AG04449 (cell line): Measurements from ENCODE around the gene UNC93A.
"Not testable (repeated sequence)": the region's sequence is repeated elsewhere in the genome, so short reads cannot be mapped to it uniquely, and the experiment has no call there.

Experiments
- CTCF ChIA-PET: fragments of 350-600 bp; formaldehyde crosslinking; extraction: SDS; loops from one replicate; lab custom pipeline; 2021; ENCODE audit warnings: antibody characterized with exemption; lab: Yijun Ruan, JAX
- POLR2A ChIA-PET: fragments of 400-600, 350-600 bp; formaldehyde crosslinking; extraction: SDS; loops from one replicate; lab custom pipeline; 2020; ENCODE audit warnings: antibody characterized with exemption, inconsistent platforms; lab: Yijun Ruan, JAX
- DNase-seq: peaks from one replicate; pipeline ENCODE4 v3.0.0-alpha.2; 2010; ENCODE audit warnings: low read depth, low spot score
- H3K4me3 ChIP-seq: 2 replicates; pipeline ENCODE4 v1.5.1; 2011; ENCODE audit warnings: low read depth, mild to moderate bottlenecking, control low read depth, low read length
- TF ChIP-seq, protein P1 (sequence below): IDR thresholded peaks from one replicate; pipeline ENCODE4 v1.5.1; 2011; ENCODE audit warnings: mild to moderate bottlenecking, moderate library complexity, low read length, control low read depth, inconsistent platforms; ENCODE audit not compliant: insufficient read depth; ENCODE audit errors: missing control alignments

The UNC93A gene

GRCh38 chr6:167308207-167308606, 17.1 kb downstream of the UNC93A start:
- no peak for DNase-seq
- CTCF ChIA-PET, result no interaction called here
- H3K4me3 ChIP-seq, result no peak overlapping the region
- POLR2A ChIA-PET, result no interaction called here
- TF ChIP-seq, protein P1, sequence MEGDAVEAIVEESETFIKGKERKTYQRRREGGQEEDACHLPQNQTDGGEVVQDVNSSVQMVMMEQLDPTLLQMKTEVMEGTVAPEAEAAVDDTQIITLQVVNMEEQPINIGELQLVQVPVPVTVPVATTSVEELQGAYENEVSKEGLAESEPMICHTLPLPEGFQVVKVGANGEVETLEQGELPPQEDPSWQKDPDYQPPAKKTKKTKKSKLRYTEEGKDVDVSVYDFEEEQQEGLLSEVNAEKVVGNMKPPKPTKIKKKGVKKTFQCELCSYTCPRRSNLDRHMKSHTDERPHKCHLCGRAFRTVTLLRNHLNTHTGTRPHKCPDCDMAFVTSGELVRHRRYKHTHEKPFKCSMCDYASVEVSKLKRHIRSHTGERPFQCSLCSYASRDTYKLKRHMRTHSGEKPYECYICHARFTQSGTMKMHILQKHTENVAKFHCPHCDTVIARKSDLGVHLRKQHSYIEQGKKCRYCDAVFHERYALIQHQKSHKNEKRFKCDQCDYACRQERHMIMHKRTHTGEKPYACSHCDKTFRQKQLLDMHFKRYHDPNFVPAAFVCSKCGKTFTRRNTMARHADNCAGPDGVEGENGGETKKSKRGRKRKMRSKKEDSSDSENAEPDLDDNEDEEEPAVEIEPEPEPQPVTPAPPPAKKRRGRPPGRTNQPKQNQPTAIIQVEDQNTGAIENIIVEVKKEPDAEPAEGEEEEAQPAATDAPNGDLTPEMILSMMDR, result no peak

- POLR2A ChIA-PET, CTCF ChIA-PET: not testable (repeated sequence)
These were observed 18.5 kb downstream of the UNC93A start for GRCh38 chr6:167309355-167310192.

DNA sequence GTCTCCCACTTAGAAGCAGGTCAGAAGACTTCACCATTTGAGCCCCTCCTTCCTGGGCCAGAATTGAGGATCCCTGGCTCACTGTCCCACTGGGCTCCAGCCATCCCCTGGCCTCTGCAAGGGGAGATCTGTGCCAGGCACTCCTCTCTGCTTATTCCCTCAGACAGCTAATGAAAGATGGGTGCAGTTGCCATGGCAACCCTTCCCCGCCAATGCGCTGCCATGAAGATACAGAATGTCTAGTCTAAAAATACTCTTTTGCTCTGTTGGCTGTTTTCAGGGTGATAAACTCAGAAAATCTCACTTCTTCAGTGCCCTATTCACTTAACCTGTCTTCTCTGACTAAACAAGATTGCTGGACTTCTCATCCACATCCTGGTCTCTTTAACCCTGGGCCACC, 20.2 kb downstream of the UNC93A start:
- no peak for DNase-seq
- no peak overlapping the region for H3K4me3 ChIP-seq
- POLR2A ChIA-PET, result no interaction called here
- TF ChIP-seq, protein P1, result no peak
- CTCF ChIA-PET, result no interaction called here

More at GRCh38 chr6:167309355-167310192, 18.5 kb downstream of the UNC93A start:
- DNase-seq, H3K4me3 ChIP-seq: not testable (repeated sequence)

DNA sequence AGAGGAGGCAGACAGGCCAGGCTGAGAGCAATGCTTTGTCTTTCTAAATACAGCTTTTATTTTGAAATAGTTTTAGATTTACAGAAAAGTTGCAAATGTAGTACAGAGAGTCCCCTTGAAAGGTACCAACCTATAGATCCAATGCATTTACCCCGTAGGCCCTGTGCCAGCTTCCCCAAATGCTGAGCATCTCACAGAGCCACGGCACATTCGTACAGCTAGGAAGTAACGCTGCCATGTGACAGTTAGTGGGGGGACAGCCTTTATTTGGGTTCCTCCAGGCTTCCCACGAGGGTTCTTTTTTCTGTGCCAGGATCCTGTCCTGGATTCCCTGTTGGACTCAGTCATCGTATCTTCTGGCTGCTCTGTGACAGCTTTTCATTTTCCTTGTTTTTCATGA, 20.6 kb downstream of the UNC93A start:
- POLR2A ChIA-PET, DNase-seq, CTCF ChIA-PET, H3K4me3 ChIP-seq: not testable (repeated sequence)

DNA sequence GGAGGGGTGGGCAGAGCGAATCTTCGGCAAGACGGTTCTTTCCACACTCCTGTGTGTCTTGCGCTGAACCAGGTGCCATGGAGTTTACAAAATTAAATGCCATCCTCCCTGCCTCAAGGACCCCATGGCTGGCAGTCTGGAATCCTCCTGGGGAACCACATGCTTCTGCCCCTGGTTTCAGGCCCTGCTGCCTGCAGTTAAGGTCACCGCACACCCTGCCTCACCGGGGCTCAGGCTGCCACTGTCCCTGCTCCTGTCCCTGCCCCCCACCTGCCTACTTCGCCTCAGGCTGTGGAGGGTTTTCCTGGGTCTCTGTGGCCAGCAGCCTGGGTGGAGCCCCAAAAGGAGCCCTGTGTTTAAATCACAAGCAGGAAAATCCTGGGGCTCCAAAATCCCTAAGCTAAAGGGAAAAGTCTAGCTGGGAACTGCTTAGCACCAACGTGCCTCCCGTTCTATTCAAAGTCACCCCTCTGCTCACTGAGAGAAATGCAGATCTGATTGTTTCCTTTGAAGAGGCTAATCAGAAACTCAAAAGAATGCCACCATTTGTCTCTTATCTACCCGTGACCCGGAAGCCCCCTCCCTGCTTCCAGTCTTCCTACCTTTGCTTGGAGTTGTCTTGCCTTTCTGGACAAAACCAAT, 23.2 kb downstream of the UNC93A start:
- POLR2A ChIA-PET, result no interaction called here
- TF ChIP-seq, protein P1, result no peak

DNA sequence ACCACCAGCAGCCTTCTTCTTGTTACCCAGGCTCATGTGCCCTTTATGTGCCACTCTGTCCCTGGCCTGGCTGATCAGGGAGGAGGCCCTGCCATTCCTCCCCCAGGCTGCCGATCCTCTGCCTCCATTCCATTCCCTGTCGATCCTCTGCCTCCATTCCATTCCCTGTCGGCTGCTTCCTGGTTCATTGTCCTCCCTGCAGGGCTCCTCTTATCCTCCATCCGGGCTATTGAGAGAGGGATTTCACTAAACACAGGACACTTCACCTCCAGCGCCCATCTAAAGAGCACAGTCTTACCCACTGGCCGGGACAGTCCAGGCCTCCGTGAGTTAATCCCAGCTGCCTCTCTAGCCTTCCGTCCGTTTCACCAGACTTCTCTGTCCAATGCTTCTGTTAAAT, 26.1 kb downstream of the UNC93A start:
- no peak overlapping the region for H3K4me3 ChIP-seq
- TF ChIP-seq, protein P1, result no peak
- ChIA-PET POLR2A (no interaction called here), CTCF (no interaction called here)
- DNase-seq, result no peak

More for the DNA sequence above, 23.2 kb downstream of the UNC93A start:
- H3K4me3 ChIP-seq, result no peak overlapping the region
- CTCF ChIA-PET, result no interaction called here
- no peak for DNase-seq

GRCh38 chr6:167318354-167318753, 27.2 kb downstream of the UNC93A start:
- DNase-seq, POLR2A ChIA-PET, CTCF ChIA-PET, H3K4me3 ChIP-seq: not testable (repeated sequence)

DNA sequence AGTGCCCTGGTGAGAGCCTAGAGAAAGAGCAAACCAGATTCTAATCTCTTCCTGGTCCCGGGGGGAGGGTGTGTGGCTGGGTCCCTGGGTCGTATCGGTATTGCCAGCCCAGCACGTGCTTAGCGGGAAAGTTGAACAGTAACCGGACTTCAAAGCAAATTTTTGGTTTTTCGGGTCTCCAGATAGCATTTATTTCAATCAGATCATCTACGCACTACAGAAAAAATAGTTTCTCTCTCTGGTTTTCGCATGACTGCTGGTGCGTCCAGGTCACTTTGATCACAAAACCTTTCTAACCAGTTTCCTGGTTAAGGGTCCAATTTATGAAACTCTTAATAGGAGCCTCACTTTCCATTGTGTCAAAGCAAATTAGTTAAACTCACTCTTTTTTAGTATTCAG, 27.7 kb downstream of the UNC93A start:
- CTCF ChIA-PET, result not testable (repeated sequence)

DNA sequence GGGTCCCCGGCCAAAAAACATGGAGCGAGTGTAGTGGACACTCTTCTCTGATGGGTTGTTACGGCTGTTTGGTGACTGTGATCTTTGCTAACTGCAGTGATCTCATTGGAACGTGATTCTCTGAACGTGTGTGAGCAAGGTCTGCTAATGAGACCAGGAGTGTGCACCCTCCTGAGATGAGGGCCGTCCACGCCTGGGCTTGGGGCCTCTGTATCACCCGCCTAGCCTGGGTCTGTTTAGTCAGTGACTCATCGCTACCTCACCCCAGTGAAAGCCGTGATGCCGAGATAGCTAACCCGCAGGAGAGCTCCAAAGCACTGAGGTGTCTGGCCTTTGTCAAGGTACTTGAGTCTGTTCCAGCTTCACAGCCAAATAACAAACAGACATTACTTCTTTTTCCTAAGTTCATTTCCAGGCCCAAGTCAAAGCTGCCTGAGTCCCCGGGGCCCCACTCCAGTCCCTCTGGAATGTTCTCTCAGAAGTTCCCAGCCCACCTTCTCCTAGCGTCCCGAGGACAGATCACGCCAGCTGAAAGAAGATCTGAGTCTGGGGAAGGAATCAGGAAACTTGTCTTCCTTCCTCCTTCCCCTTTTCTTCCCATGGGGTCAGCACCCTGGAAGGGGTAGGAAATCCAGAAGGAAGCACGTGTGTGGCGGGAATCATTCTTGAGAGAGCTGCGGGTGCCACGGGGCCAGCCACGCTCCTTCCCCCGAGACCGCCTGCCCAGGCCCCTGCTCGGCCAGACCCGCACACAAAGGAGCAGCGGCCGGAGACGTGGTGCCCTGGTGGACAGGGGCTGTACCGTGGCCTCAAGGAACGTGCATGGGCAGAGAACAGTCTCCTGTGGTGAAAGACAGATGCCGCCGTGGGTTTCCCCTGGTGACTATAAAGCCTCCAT, 29.0 kb downstream of the UNC93A start:
- CTCF ChIA-PET, DNase-seq, H3K4me3 ChIP-seq, POLR2A ChIA-PET: not testable (repeated sequence)

More for the DNA sequence above, 27.7 kb downstream of the UNC93A start:
- POLR2A ChIA-PET, DNase-seq, H3K4me3 ChIP-seq: not testable (repeated sequence)

DNA sequence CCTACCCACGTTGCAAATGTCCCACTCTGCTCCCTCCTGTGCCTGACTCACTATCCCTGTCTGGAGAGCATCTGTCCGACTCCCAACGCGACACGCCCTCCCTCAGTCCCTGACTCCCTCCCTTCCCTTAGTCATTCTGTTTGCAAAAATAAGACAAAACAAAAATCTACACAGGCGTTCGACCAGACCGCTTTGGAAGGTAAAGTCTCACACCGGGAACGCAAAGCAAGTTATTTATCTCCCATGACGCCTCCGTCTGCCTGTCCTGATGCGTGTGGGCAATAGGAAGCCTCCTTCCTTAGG, 29.6 kb downstream of the UNC93A start:
- H3K4me3 ChIP-seq, POLR2A ChIA-PET: not testable (repeated sequence)

GRCh38 chr6:167321185-167321584, 30.1 kb downstream of the UNC93A start:
- POLR2A ChIA-PET, H3K4me3 ChIP-seq, CTCF ChIA-PET, DNase-seq: not testable (repeated sequence)

More for the DNA sequence above, 29.6 kb downstream of the UNC93A start:
- CTCF ChIA-PET, DNase-seq: not testable (repeated sequence)
